IPS-20b (cell line): ENCODE data around the gene RNASE12.

Experiments used
- H3K27ac ChIP-seq: one replicate; pipeline ENCODE4 v1.5.1; 2013; ENCODE audit warnings: low read length
- H3K27me3 ChIP-seq: 2 replicates; pipeline ENCODE4 v1.6.1; 2013; ENCODE audit warnings: mild to moderate bottlenecking, low read length, inconsistent platforms; ENCODE audit not compliant: insufficient read depth
- H3K36me3 ChIP-seq: 2 replicates; pipeline ENCODE4 v1.6.1; 2013; ENCODE audit warnings: low read depth, mild to moderate bottlenecking, inconsistent platforms, low read length, moderate library complexity; ENCODE audit not compliant: insufficient read depth
- H3K4me1 ChIP-seq: 2 replicates; pipeline ENCODE4 v1.6.1; 2013; ENCODE audit warnings: mild to moderate bottlenecking, control low read depth, inconsistent platforms, low read length, moderate library complexity; ENCODE audit not compliant: insufficient read depth
- H3K4me3 ChIP-seq: 2 replicates; pipeline ENCODE4 v1.5.1; 2013; ENCODE audit warnings: mild to moderate bottlenecking, low read length, inconsistent platforms
- H3K9ac ChIP-seq: 2 replicates; pipeline ENCODE4 v1.6.1; 2013; ENCODE audit warnings: low read depth, mild to moderate bottlenecking, inconsistent platforms, low read length, moderate library complexity
- H3K9me3 ChIP-seq: 2 replicates; pipeline ENCODE4 v1.6.1; 2013; ENCODE audit warnings: mild to moderate bottlenecking, low read depth, low read length, inconsistent platforms; ENCODE audit not compliant: insufficient read depth

RNASE12 gene, protein sequence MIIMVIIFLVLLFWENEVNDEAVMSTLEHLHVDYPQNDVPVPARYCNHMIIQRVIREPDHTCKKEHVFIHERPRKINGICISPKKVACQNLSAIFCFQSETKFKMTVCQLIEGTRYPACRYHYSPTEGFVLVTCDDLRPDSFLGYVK

GRCh38 chr14:20591235-20591634, at the start of gene RNASE12:
RNASE12 (minus strand) TSS chr14:20591376; CDS start chr14:20590723, 653 bp downstream.
- Histone ChIP-seq H3K9me3 (no peaks in the 10 kb centered on the region), H3K9ac (no peak within 1 kb of the TSS), H3K27ac (no peak within 1 kb of the TSS)

DNA sequence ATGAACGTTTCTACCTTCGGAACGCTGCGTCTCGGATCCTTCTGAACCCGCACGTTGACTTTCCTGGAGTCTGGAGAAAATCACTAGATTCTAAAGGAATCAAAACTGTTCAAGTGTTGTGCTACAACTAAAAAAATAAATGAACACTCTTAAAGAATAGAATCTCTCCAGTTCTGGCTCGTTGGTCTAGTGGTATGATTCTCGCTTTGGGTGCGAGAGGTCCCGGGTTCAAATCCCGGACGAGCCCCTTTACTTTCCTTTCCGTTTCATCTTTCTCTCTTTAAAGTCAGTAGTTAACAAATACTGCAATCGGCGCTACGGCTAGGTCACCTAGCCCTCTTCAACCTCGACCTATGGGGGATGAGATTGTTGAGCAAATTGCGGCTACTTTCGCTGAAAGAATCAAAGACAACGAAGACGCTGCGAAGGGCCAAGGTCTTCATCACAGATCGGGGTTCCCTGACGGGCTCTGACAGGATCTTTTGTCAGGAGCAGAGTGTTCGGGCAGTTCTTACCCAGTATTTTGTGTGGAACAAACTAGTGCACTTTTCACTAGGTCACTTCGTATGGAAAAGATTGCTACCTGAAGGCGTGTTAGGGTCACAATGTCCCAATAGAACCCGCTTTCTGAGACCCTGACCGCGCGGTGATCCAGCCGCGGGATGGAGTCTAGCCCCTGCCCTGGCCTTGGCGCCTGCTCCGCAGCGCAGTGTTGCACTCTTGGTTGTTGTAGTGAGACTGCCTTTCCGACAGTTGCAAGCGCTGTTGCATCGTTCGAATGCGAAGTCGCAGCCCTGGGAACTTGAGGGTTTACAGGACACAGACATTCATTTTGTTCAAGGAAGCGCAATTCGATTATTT, 41.9 kb upstream of the RNASE12 start:
- H3K4me1 ChIP-seq = peaks cover 1% of the 10 kb centered on the region; the same call in 1 of the 2 replicates
- no peaks in the 10 kb centered on the region for H3K9me3 ChIP-seq
- peak overlapping the region; percentile 57; the same call in 1 of the 2 replicates for H3K9ac ChIP-seq
- peaks cover 69% of the 10 kb centered on the region for H3K27me3 ChIP-seq
- H3K27ac ChIP-seq = no peak overlapping the region
- H3K4me3 ChIP-seq = peak overlapping the region; percentile 91
- H3K36me3 ChIP-seq = no peaks in the 10 kb centered on the region

More at GRCh38 chr14:20591235-20591634, at the start of gene RNASE12:
- H3K36me3 ChIP-seq = no peaks in the 10 kb centered on the region
- no peaks in the 10 kb centered on the region for H3K27me3 ChIP-seq
- no peaks in the 10 kb centered on the region for H3K4me1 ChIP-seq
- H3K4me3 ChIP-seq = no peak within 1 kb of the TSS

DNA sequence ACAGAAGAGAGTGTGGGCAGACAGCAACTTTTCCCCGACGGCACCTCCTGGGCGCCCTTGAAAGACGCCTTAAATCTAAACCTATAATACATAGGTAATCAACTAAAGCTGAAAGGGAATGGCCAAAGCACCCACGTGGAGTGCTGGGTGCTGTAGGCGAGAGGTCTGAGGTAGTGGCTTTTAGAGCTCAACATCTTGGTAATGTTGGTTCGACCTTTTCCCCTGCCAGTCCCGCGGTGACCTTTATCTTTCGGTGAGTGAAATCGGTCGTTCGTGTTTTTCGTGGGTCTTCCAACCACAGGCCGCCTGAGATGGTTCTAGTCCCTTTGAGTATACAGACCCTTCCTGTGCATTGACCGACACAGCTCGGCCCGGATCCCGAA, 41.3 kb upstream of the RNASE12 start:
- Histone ChIP-seq H3K9ac (peak overlapping the region; percentile 57; the same call in 1 of the 2 replicates), H3K27me3 (peaks cover 75% of the 10 kb centered on the region), H3K9me3 (no peaks in the 10 kb centered on the region), H3K36me3 (no peaks in the 10 kb centered on the region), H3K4me3 (peak overlapping the region; percentile 91), H3K4me1 (peaks cover 7% of the 10 kb centered on the region; the same call in 1 of the 2 replicates), H3K27ac (no peak overlapping the region)

DNA sequence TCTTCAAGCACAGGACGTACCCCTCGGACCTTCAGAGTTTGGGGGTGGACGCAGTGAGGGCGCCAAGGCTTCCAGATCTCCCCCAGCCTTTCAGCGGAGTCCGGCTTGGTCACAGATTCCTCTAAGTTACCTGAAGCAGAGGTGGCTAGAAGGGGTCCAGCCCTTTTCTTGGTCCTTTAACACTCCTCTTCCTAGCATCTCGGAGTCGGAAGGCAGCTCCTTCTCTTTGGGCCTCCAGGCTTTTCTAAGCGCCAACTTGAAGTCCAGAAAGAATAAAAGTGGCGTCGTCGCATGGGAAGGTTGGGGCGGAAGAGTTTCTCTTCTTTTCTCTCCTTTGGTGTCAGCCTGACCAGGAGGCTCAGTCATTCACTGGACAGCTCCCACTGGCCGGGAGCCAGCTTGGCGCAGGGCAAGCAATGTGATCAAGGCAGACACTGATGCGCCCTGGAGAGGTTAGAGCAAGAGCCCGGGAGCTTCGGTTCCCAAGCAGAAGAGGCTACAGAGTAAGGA, 40.8 kb upstream of the RNASE12 start:
- Histone ChIP-seq H3K4me3 (peak overlapping the region; percentile 91), H3K4me1 (peaks cover 10% of the 10 kb centered on the region; the same call in 1 of the 2 replicates), H3K27ac (no peak overlapping the region), H3K27me3 (peaks cover 80% of the 10 kb centered on the region), H3K9ac (peak overlapping the region; percentile 37; the same call in 1 of the 2 replicates), H3K9me3 (no peaks in the 10 kb centered on the region), H3K36me3 (no peaks in the 10 kb centered on the region)

DNA sequence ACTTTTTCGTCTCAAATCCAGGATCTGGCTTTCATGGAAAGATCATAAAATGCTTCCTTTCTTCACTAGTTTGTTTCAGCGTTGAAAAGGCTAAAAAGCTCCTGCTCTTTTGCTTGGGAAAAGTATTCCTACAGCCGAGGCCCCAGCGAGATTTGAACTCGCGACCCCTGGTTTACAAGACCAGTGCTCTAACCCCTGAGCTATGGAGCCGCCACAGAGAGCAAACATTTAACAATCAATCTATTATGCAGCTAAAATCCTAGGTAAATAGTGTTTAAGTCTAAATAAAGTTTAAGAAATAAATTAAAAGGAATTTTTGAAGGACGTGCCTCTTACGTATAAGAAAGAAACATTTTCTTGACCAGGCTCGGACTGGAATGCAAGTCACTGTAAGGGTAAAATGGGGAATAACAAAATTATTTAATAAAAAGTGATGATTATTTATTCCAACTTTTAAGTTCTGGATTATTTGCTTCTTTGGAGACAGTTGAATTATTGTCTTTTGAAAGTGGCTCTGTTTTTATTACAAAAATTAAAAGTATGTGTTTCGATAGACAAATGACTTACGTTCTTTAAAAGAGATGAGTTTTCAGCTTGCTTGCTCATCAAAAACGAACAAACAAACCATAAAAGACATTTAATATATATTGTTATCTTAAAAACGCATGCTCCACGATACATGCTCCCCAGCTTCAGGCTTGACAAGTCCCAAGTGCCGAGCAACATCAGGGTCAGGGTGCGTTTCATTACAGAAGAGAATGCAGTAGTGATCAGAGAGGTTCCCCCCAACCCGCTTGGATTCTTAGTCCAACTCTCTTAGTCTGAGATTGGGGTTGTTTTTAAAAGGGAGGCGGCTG, 40.1 kb upstream of the RNASE12 start:
- Histone ChIP-seq H3K4me3 (peak overlapping the region; percentile 91), H3K9ac (peak overlapping the region; percentile 77), H3K9me3 (no peaks in the 10 kb centered on the region), H3K27ac (no peak overlapping the region), H3K27me3 (peaks cover 81% of the 10 kb centered on the region), H3K36me3 (no peaks in the 10 kb centered on the region), H3K4me1 (peaks cover 10% of the 10 kb centered on the region; the same call in 1 of the 2 replicates)

DNA sequence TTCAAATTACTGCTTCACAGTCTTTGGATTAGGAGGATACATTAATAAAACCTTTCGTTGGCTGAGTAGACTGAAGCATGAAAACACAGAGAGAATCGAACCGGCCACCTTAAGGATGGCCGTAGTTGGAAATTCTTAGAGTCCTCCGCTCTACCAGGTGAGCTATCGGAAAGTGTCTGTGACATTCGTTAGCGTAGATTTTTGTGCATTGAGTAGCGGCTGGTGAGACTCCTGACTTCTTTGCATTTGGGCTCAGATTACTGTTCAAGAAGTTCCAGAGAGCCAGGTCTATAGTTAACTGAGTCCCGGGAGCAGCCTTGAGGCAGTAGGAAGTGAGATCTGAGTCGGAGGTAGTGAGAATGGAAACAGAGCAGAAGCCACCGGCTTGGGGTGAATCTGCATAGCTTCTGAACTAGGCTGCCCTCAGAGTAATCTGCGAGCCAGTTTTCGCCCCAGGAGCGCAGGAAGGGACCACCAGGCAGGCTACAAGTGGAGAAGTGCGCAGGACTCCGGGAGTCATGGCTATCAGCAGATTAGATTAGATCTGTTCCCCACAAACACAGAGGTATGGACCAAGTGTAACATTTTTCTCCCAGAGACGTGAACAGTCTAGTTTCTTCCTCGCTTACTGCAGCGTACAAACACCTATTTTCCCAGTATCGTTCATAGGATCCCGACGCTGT, 39.3 kb upstream of the RNASE12 start:
- Histone ChIP-seq H3K9ac (peak overlapping the region; percentile 77), H3K4me1 (peaks cover 10% of the 10 kb centered on the region; the same call in 1 of the 2 replicates), H3K36me3 (no peaks in the 10 kb centered on the region), H3K27ac (no peak overlapping the region), H3K9me3 (no peaks in the 10 kb centered on the region), H3K27me3 (peaks cover 88% of the 10 kb centered on the region), H3K4me3 (peak overlapping the region; percentile 91)

- H3K4me3 ChIP-seq = peak overlapping the region; percentile 65
- no peaks in the 10 kb centered on the region for H3K9me3 ChIP-seq
- no peaks in the 10 kb centered on the region for H3K36me3 ChIP-seq
- H3K4me1 ChIP-seq = peaks cover 10% of the 10 kb centered on the region; the same call in 1 of the 2 replicates
- H3K9ac ChIP-seq = peak overlapping the region; percentile 37; the same call in 1 of the 2 replicates
- H3K27me3 ChIP-seq = peaks cover 74% of the 10 kb centered on the region
- H3K27ac ChIP-seq = no peak overlapping the region
These were observed 37.1 kb upstream of the RNASE12 start for GRCh38 chr14:20628063-20628854.

DNA sequence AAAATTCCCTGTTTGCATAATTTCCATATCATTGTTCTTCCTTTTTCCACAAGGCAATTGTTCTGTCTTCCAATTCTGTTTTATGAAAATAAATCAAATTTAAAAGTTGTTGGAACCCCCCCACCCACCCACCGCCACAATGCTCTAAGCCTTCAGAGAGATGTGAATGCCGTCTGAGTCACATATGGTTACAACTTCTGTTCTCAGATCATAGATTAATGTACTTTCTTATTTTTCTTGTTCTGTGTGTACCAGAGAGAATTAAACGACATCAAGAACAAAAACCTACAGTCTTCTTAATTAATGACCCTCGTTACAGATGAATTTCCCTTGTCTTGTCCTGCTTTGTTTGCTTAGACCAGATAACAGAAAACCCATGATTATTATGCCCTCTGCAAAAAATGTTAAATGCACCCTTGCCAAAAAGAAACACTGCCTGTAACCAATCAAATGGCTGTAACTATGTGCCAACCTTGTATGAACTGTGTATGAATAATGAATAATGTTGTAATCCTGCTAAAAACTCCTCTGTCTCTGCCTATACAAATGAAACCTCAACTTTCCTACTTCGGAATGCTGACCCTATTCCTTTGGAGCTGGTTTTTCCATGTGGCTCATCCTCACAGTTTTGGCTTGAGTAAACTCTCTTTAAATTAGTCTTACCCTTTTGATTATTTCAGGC, 36.3 kb upstream of the RNASE12 start:
- peak overlapping the region; percentile 85 for H3K4me3 ChIP-seq
- peaks cover 76% of the 10 kb centered on the region for H3K27me3 ChIP-seq
- peaks cover 12% of the 10 kb centered on the region; the same call in 1 of the 2 replicates for H3K4me1 ChIP-seq
- no peak overlapping the region for H3K27ac ChIP-seq
- H3K9me3 ChIP-seq = no peaks in the 10 kb centered on the region
- H3K36me3 ChIP-seq = no peaks in the 10 kb centered on the region
- peak overlapping the region; percentile 37; the same call in 1 of the 2 replicates for H3K9ac ChIP-seq

- no peaks in the 10 kb centered on the region for H3K36me3 ChIP-seq
- peaks cover 13% of the 10 kb centered on the region; the same call in 1 of the 2 replicates for H3K4me1 ChIP-seq
- no peaks in the 10 kb centered on the region for H3K9me3 ChIP-seq
- H3K27ac ChIP-seq = no peak overlapping the region
- H3K9ac ChIP-seq = peak overlapping the region; percentile 22; the same call in 1 of the 2 replicates
- H3K27me3 ChIP-seq = peaks cover 68% of the 10 kb centered on the region
- peak overlapping the region; percentile 85 for H3K4me3 ChIP-seq
These were observed 35.1 kb upstream of the RNASE12 start for GRCh38 chr14:20626274-20626673.
